T-helper 17 cell (primary cell): ENCODE measurements around the gene PBOV1. TPM values are rescaled to one million over a fixed set of nuclear protein-coding genes. Genes with fewer than 3 reads are reported as not detected.

Experiments
- ATAC-seq: fragments of 150-1000 bp; cut with Tn5 transposase; 2 replicates; pipeline ENCODE4 v1.10.0; 2021; ENCODE audit warnings: mild to moderate bottlenecking, moderate library complexity
- DNase-seq, 3 donors: peaks; one replicate each; pipeline versions ENCODE4 v3.0.0 to v3.0.0-alpha.2; 2020 to 2021
- H3K9me3 ChIP-seq: one replicate; pipeline ENCODE4 v1.7.0; 2013; ENCODE audit warnings: low read length, mild to moderate bottlenecking; ENCODE audit not compliant: control insufficient read depth, poor library complexity, severe bottlenecking
- H3K27ac Mint-ChIP-seq: one replicate; pipeline ENCODE4 v1.8.0; 2022; ENCODE audit warnings: mild to moderate bottlenecking, moderate library complexity, mixed read lengths
- H3K27me3 Mint-ChIP-seq: one replicate; pipeline ENCODE4 v1.8.0; 2022; ENCODE audit warnings: mixed read lengths
- H3K36me3 Mint-ChIP-seq: one replicate; pipeline ENCODE4 v1.8.0; 2022; ENCODE audit warnings: low read depth, mixed read lengths
- H3K4me1 Mint-ChIP-seq: one replicate; pipeline ENCODE4 v1.8.0; 2022; ENCODE audit warnings: mild to moderate bottlenecking, mixed read lengths
- H3K4me3 Mint-ChIP-seq: one replicate; pipeline ENCODE4 v1.8.0; 2022; ENCODE audit warnings: mild to moderate bottlenecking, moderate library complexity, mixed read lengths
- total RNA-seq, 4 donors: library from RNA in 2 of 4; stranded (reverse) in 2 of 4; gene quantifications; one replicate each; pipeline ENCODE4 v1.2.3 and lab custom pipeline; 2022 to 2026

PBOV1 gene
- total RNA-seq, 2 donors from 2014 or later = not detected

- H3K9me3 ChIP-seq = no peaks in the 10 kb centered on the region
- peaks cover 50% of the 10 kb centered on the region for H3K27me3 Mint-ChIP-seq
- ATAC-seq = no peak
- H3K27ac Mint-ChIP-seq = no peak overlapping the region
- peaks cover 5% of the 10 kb centered on the region for H3K36me3 Mint-ChIP-seq
- no peak overlapping the region for H3K4me3 Mint-ChIP-seq
- peaks cover 3% of the 10 kb centered on the region for H3K4me1 Mint-ChIP-seq
- no peak for DNase-seq
These were observed 34.1 kb downstream of the PBOV1 start for GRCh38 chr6:138184230-138184629.

GRCh38 chr6:138183790-138184134 lies 34.5 kb downstream of the PBOV1 start:
- peaks cover 45% of the 10 kb centered on the region for H3K27me3 Mint-ChIP-seq
- no peaks in the 10 kb centered on the region for H3K9me3 ChIP-seq
- no peak overlapping the region for H3K27ac Mint-ChIP-seq
- no peak for DNase-seq
- no peak overlapping the region for H3K4me3 Mint-ChIP-seq
- no peak for ATAC-seq
- H3K36me3 Mint-ChIP-seq = peaks cover 5% of the 10 kb centered on the region
- peaks cover 3% of the 10 kb centered on the region for H3K4me1 Mint-ChIP-seq

DNA sequence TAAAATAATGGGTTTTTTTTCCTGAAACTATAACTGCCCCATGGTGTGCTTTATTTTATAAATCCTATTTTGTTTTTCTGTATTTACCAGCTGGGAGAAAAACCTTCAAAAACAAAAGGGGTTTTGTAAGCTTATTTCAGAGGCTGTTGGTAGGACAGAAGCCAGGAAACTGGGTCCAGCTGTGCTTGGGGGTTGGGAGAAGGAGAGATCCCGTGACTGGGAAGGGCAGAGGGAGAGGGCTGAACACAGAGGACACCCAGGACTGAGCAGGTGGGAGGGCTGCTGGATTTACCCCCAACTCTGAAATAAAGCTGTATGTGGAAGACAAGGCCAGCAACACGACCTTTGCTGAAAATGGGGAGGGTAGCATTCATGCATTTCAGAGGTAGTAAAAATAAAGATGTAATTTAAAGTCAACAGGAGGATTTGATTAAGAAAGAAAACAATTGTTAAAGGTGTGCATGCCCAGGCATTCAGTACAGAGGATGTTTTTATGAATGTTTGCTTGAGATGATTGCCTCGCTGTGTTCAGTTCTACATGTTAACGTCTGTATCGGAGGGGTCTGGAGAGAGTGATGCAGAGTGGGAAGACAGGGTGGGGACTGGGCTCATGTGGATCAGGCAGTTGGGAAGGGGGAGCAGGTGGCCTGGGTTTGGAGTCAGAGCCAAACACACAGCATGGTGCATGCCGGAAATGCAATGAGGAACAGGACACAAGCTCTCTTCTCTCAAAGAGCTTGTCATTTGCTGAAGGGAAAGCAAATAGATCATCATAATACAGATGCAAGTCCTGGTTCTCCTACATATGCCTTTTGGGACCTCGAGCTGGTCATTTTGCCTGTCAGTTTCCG lies 35.1 kb downstream of the PBOV1 start:
- H3K9me3 ChIP-seq = no peaks in the 10 kb centered on the region
- Mint-ChIP-seq H3K36me3 (peaks cover 5% of the 10 kb centered on the region), H3K27me3 (peaks cover 39% of the 10 kb centered on the region), H3K4me3 (no peak overlapping the region), H3K27ac (no peak overlapping the region), H3K4me1 (peaks cover 3% of the 10 kb centered on the region)
- ATAC-seq = no peak
- no peak for DNase-seq

GRCh38 chr6:138176652-138177232 lies 41.5 kb downstream of the PBOV1 start:
- Mint-ChIP-seq H3K4me1 (no peaks in the 10 kb centered on the region), H3K27ac (no peak overlapping the region), H3K4me3 (no peak overlapping the region), H3K36me3 (no peaks in the 10 kb centered on the region), H3K27me3 (peaks cover 7% of the 10 kb centered on the region)
- H3K9me3 ChIP-seq = no peaks in the 10 kb centered on the region
- ATAC-seq (no peak), DNase-seq (no peak)

GRCh38 chr6:138175596-138175995 lies 42.7 kb downstream of the PBOV1 start:
- no peak overlapping the region for H3K4me3 Mint-ChIP-seq
- DNase-seq = no peak
- no peaks in the 10 kb centered on the region for H3K36me3 Mint-ChIP-seq
- ATAC-seq = no peak
- H3K4me1 Mint-ChIP-seq = no peaks in the 10 kb centered on the region
- H3K9me3 ChIP-seq = no peaks in the 10 kb centered on the region
- no peak overlapping the region for H3K27ac Mint-ChIP-seq
- peaks cover 7% of the 10 kb centered on the region for H3K27me3 Mint-ChIP-seq

Other genes starting within 250 kb of the PBOV1 start
- 1 to 10 TPM; 4.3 to 5.7 TPM for gene PERP, start 111.1 kb downstream of the PBOV1 start, total RNA-seq
- gene ARFGEF3, start 56.6 kb downstream of the PBOV1 start, total RNA-seq = under 1 TPM in 1 of 2 donors, not detected in 1; 0.03 TPM
- not detected for gene SMIM28, start 159.4 kb upstream of the PBOV1 start, total RNA-seq
- 10 to 100 TPM; 32.9 to 50.4 TPM for gene HEBP2, start 185.7 kb upstream of the PBOV1 start, total RNA-seq